ENCODE data around the gene SLC24A3. TPM values are rescaled to one million over a fixed set of nuclear protein-coding genes. Genes with fewer than 3 reads are reported as not detected.

The SLC24A3 gene
- polyA plus RNA-seq, 4 donors: 1.6 to 4.0 (median 3.8) TPM; not detected in 1

DNA sequence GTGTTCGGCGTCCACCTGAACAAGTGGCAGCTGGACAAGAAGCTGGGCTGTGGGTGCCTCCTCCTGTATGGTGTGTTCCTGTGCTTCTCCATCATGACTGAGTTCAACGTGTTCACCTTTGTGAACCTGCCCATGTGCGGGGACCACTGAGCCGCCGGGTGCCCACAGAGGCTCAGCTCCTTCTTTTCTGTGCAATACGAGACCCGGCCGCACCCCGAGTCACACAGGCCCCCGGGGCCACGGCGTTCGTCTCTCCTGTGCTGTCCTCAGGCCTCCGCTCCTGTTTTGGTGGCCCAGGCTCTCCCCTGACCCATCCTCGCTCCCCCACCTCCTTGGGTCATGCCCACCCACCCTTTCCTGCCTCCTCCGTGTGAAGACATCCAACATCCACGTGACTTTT, 508.5 kb downstream of the SLC24A3 start:
- Histone ChIP-seq H3K27ac (ENCODE audit: low read depth in 1 of 3, low read length in 2 of 3) (no peak overlapping the region), H3K9me3 (ENCODE audit: control insufficient read depth in 2 of 2, insufficient read depth in 1 of 2, low read depth in 1 of 2, low read length in 1 of 2) (peaks cover 0 to 13% of the 10 kb centered on the region in 2 donors), H3K27me3 (ENCODE audit: control insufficient read depth in 3 of 3, insufficient read depth in 3 of 3, low read length in 3 of 3) (no peaks in the 10 kb centered on the region), H3K36me3 (ENCODE audit: control insufficient read depth in 3 of 3, insufficient read depth in 2 of 3, low read depth in 1 of 3, low read length in 3 of 3) (peaks cover 0 to 5% (median 0%) of the 10 kb centered on the region in 3 donors), H3K4me1 (ENCODE audit: control insufficient read depth in 3 of 3, insufficient read depth in 2 of 3, low read depth in 1 of 3, low read length in 2 of 3) (no peaks in the 10 kb centered on the region), H3K4me3 (ENCODE audit: low read depth in 1 of 3, low read length in 3 of 3) (no peak overlapping the region)
- FAIRE-seq (no peak), DNase-seq (no peak)
- WGBS, 3 donors: 85 to 92% (median 88%) methylated on average over 18 of the region's 18 CpGs

DNA sequence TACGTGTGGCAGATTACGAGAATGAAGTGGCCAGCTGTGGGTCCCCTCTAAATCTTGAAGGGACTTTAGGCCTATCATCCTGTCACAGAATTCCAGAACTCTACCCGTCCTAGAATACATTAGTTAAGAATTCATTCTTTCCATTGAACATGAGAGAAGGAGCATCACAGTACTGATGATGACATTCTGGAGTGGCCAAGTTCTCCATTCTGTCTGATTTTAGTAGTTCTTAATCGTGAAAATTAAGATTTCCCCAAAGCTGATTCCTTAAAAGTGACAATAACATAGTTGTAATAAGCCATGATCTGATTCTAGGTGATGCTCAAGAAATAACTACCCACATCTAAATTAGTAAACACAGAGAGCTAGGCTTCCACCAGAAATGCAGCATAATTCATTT, 510.6 kb downstream of the SLC24A3 start:
- Histone ChIP-seq H3K36me3 (ENCODE audit: control insufficient read depth in 3 of 3, insufficient read depth in 2 of 3, low read depth in 1 of 3, low read length in 3 of 3) (no peaks in the 10 kb centered on the region), H3K27me3 (ENCODE audit: control insufficient read depth in 3 of 3, insufficient read depth in 3 of 3, low read length in 3 of 3) (no peaks in the 10 kb centered on the region), H3K27ac (ENCODE audit: low read depth in 1 of 3, low read length in 2 of 3) (no peak overlapping the region), H3K4me3 (ENCODE audit: low read depth in 1 of 3, low read length in 3 of 3) (no peak overlapping the region), H3K4me1 (ENCODE audit: control insufficient read depth in 3 of 3, insufficient read depth in 2 of 3, low read depth in 1 of 3, low read length in 2 of 3) (no peaks in the 10 kb centered on the region), H3K9me3 (ENCODE audit: control insufficient read depth in 2 of 2, insufficient read depth in 1 of 2, low read depth in 1 of 2, low read length in 1 of 2) (no peaks in the 10 kb centered on the region)
- no peak for DNase-seq
- no peak for FAIRE-seq
- 89 to 93% (median 91%) methylated on average over 4 of the region's 4 CpGs for WGBS, 3 donors

DNA sequence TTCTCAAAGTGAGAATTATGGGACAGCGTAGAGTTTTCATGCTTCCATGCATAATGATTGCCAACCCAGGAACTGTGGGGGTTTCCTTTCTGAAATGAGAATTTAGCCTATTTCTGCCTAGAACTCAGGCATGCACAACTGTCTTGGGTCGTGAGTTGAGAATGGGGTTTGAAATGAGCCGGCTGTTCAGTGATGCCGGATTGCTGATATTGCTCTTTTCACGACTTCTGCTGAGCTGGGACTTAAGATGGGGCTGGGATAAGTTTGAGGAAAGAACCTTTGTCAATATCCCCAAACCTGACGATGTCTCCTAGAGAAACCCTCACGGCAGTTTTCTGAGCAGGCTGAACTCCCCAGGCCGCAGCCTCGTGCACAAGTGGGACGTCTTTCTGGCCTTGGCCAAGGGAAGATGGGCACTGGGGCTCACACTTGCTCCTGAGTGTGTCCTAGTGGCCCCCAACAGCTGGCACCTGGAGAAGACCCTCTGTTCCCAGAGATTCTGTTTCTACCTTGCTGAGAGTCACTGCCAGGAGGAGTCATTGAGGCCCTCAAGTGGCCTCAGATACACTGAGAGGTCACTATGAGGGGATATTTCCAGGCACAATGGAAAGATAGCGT, 511.5 kb downstream of the SLC24A3 start:
- no peak overlapping the region for H3K4me3 ChIP-seq (ENCODE audit: low read depth in 1 of 3, low read length in 3 of 3)
- no peaks in the 10 kb centered on the region for H3K4me1 ChIP-seq (ENCODE audit: control insufficient read depth in 3 of 3, insufficient read depth in 2 of 3, low read depth in 1 of 3, low read length in 2 of 3)
- no peaks in the 10 kb centered on the region for H3K9me3 ChIP-seq (ENCODE audit: control insufficient read depth in 2 of 2, insufficient read depth in 1 of 2, low read depth in 1 of 2, low read length in 1 of 2)
- H3K27me3 ChIP-seq (ENCODE audit: control insufficient read depth in 3 of 3, insufficient read depth in 3 of 3, low read length in 3 of 3): no peaks in the 10 kb centered on the region
- FAIRE-seq (no peak), DNase-seq (no peak)
- no peaks in the 10 kb centered on the region for H3K36me3 ChIP-seq (ENCODE audit: control insufficient read depth in 3 of 3, insufficient read depth in 2 of 3, low read depth in 1 of 3, low read length in 3 of 3)
- WGBS, 3 donors: 86 to 92% (median 92%) methylated on average over 11 of the region's 11 CpGs
- H3K27ac ChIP-seq (ENCODE audit: low read depth in 1 of 3, low read length in 2 of 3): no peak overlapping the region

DNA sequence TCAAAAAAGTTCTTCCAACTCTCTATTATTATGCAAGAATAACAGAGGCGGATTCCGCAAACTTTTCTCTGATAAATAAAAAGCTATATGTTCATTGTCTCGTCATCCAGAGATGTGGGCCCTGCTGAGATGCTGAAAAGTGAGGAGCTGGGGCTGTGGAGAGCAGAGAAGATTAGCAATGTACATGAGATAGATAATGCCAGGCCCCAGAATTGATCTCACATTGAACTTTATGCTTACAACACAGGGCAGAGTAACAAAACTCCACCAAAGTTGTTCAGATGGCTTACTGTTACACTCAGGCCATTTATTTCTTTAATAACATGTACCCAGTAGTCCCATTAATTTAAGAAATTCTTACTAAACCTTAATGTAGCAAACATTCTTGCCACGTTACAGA, 512.9 kb downstream of the SLC24A3 start:
- no peak overlapping the region for H3K27ac ChIP-seq (ENCODE audit: low read depth in 1 of 3, low read length in 2 of 3)
- H3K9me3 ChIP-seq (ENCODE audit: control insufficient read depth in 2 of 2, insufficient read depth in 1 of 2, low read depth in 1 of 2, low read length in 1 of 2): no peaks in the 10 kb centered on the region
- DNase-seq: no peak
- no peak for FAIRE-seq
- no peaks in the 10 kb centered on the region for H3K4me1 ChIP-seq (ENCODE audit: control insufficient read depth in 3 of 3, insufficient read depth in 2 of 3, low read depth in 1 of 3, low read length in 2 of 3)
- H3K27me3 ChIP-seq (ENCODE audit: control insufficient read depth in 3 of 3, insufficient read depth in 3 of 3, low read length in 3 of 3): no peaks in the 10 kb centered on the region
- no peak overlapping the region for H3K4me3 ChIP-seq (ENCODE audit: low read depth in 1 of 3, low read length in 3 of 3)
- WGBS, 3 donors: 91 to 96% (median 91%) methylated on average over 4 of the region's 4 CpGs
- H3K36me3 ChIP-seq (ENCODE audit: control insufficient read depth in 3 of 3, insufficient read depth in 2 of 3, low read depth in 1 of 3, low read length in 3 of 3): no peaks in the 10 kb centered on the region

DNA sequence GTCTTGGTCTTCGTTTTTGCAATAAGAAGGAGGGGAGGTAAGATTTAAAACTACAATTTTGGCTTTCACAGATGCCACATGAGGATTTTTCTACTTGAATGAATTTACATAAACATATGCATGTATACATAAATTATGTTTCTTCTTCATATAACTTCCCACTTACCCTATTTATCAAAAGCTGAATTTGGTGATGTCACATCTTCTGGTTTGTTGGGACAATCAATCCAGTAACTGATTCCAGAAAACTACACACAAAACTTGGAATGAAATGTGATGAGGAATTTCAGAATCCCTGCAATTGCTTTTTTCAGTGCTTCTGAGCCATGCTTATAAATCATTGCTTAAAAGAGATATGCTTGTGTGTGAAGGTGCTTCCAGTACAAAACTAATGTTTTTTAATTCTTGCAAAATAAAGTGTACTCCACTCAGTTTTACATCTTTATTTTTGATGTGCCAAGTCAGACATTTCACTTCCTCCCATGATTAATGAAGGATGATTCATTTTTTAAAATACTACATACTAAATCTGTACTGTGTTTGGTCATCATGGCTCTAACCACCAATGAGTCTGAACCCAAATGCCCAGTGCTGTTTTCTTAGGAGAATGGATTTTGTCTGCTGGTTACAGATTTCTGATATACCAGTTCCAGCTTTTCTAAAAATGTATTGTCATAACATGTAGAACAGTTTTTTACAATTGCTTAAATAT, 513.5 kb downstream of the SLC24A3 start:
- WGBS, 3 donors: 76 to 93% (median 77%) methylated on average over 1 of the region's 1 CpG
- Histone ChIP-seq H3K4me3 (ENCODE audit: low read depth in 1 of 3, low read length in 3 of 3) (no peak overlapping the region), H3K4me1 (ENCODE audit: control insufficient read depth in 3 of 3, insufficient read depth in 2 of 3, low read depth in 1 of 3, low read length in 2 of 3) (no peaks in the 10 kb centered on the region), H3K9me3 (ENCODE audit: control insufficient read depth in 2 of 2, insufficient read depth in 1 of 2, low read depth in 1 of 2, low read length in 1 of 2) (no peaks in the 10 kb centered on the region), H3K36me3 (ENCODE audit: control insufficient read depth in 3 of 3, insufficient read depth in 2 of 3, low read depth in 1 of 3, low read length in 3 of 3) (no peaks in the 10 kb centered on the region), H3K27ac (ENCODE audit: low read depth in 1 of 3, low read length in 2 of 3) (no peak overlapping the region), H3K27me3 (ENCODE audit: control insufficient read depth in 3 of 3, insufficient read depth in 3 of 3, low read length in 3 of 3) (no peaks in the 10 kb centered on the region)
- no peak for FAIRE-seq
- DNase-seq: no peak

DNA sequence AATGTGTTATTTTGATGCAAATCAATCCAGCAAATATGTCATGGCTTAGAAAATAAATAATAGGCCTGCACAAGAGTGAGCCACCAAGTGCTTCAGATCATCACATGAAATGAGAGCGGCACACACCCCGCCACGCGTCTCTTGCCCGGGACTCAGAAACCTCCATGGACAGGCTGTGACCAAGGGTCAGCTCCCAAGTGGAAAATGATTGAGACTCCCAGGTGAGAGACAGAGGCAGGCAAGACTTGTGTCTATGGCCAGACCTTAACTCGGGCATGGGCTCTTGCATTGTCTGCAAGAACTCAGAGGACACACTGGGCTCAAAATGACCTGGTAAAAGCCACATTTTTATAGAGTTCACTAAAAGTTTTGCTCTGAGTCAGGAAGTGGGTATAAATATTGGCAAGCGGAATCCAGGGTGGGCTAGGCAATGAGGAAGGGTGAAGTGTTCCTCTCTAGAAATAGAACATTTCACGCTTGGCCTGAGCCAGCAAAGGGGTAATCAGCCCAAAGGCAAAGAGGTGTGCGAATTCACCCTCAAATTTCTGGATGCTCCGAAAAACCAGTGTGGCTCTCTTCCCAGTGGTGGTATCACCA, 514.9 kb downstream of the SLC24A3 start:
- FAIRE-seq (no peak), DNase-seq (no peak)
- Histone ChIP-seq H3K4me3 (ENCODE audit: low read depth in 1 of 3, low read length in 3 of 3) (no peak overlapping the region), H3K9me3 (ENCODE audit: control insufficient read depth in 2 of 2, insufficient read depth in 1 of 2, low read depth in 1 of 2, low read length in 1 of 2) (no peaks in the 10 kb centered on the region), H3K36me3 (ENCODE audit: control insufficient read depth in 3 of 3, insufficient read depth in 2 of 3, low read depth in 1 of 3, low read length in 3 of 3) (no peaks in the 10 kb centered on the region), H3K27ac (ENCODE audit: low read depth in 1 of 3, low read length in 2 of 3) (no peak overlapping the region), H3K4me1 (ENCODE audit: control insufficient read depth in 3 of 3, insufficient read depth in 2 of 3, low read depth in 1 of 3, low read length in 2 of 3) (no peaks in the 10 kb centered on the region), H3K27me3 (ENCODE audit: control insufficient read depth in 3 of 3, insufficient read depth in 3 of 3, low read length in 3 of 3) (no peaks in the 10 kb centered on the region)
- 88 to 95% (median 94%) methylated on average over 10 of the region's 10 CpGs for WGBS, 3 donors

DNA sequence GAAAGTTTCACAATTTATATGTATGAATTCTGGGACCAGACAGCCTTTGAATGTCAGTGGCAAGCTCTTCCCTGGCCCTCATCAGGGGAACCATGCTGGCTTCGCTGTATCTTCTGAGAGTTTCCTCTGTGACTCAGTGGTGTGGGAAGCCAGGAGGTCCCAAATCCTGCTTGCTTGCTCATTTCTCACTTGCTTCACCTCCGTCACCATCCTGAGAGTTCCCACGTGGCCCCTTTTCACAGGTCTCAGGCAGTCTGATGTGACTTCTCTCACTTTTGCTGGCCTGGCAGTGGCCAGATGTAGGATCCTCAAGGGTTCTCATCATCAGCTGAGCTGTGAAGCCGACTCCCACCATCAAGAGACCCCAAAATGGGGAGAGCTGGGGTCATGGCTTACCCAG, 517.2 kb downstream of the SLC24A3 start:
- 84 to 86% (median 86%) methylated on average over 4 of the region's 4 CpGs for WGBS, 3 donors

DNA sequence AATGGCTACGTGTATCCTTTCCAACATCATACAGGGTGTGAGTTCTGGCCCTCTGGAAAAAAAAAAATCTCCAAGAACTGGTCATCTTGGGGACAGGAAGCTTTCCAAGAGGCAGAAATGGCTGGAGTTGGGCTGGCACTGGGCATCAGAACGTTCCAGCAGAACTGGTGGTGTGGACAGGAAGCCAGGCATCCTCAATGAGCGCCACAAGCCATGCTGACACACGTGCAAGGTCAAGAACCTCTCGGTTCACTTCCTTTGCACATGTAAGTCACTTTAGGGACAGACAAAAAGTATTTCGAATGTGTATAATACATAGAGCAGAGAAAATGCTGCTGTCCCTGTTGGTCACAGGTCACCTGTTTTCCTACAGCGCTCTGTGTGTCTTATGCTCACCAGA, 518.3 kb downstream of the SLC24A3 start:
- Histone ChIP-seq H3K27ac (ENCODE audit: low read depth in 1 of 3, low read length in 2 of 3) (no peak overlapping the region), H3K4me3 (ENCODE audit: low read depth in 1 of 3, low read length in 3 of 3) (no peak overlapping the region), H3K36me3 (ENCODE audit: control insufficient read depth in 3 of 3, insufficient read depth in 2 of 3, low read depth in 1 of 3, low read length in 3 of 3) (no peaks in the 10 kb centered on the region), H3K9me3 (ENCODE audit: control insufficient read depth in 2 of 2, insufficient read depth in 1 of 2, low read depth in 1 of 2, low read length in 1 of 2) (no peaks in the 10 kb centered on the region), H3K27me3 (ENCODE audit: control insufficient read depth in 3 of 3, insufficient read depth in 3 of 3, low read length in 3 of 3) (no peaks in the 10 kb centered on the region), H3K4me1 (ENCODE audit: control insufficient read depth in 3 of 3, insufficient read depth in 2 of 3, low read depth in 1 of 3, low read length in 2 of 3) (peaks cover 0 to 2% (median 0%) of the 10 kb centered on the region in 3 donors)
- 73 to 84% (median 77%) methylated on average over 7 of the region's 7 CpGs for WGBS, 3 donors
- FAIRE-seq (no peak), DNase-seq (no peak)

More for the DNA sequence above, 517.2 kb downstream of the SLC24A3 start:
- H3K27ac ChIP-seq (ENCODE audit: low read depth in 1 of 3, low read length in 2 of 3): no peak overlapping the region
- no peaks in the 10 kb centered on the region for H3K9me3 ChIP-seq (ENCODE audit: control insufficient read depth in 2 of 2, insufficient read depth in 1 of 2, low read depth in 1 of 2, low read length in 1 of 2)
- no peaks in the 10 kb centered on the region for H3K4me1 ChIP-seq (ENCODE audit: control insufficient read depth in 3 of 3, insufficient read depth in 2 of 3, low read depth in 1 of 3, low read length in 2 of 3)
- no peak overlapping the region for H3K4me3 ChIP-seq (ENCODE audit: low read depth in 1 of 3, low read length in 3 of 3)
- DNase-seq (no peak), FAIRE-seq (no peak)
- no peaks in the 10 kb centered on the region for H3K36me3 ChIP-seq (ENCODE audit: control insufficient read depth in 3 of 3, insufficient read depth in 2 of 3, low read depth in 1 of 3, low read length in 3 of 3)
- no peaks in the 10 kb centered on the region for H3K27me3 ChIP-seq (ENCODE audit: control insufficient read depth in 3 of 3, insufficient read depth in 3 of 3, low read length in 3 of 3)
